NCI-H1930 (cell line): ENCODE results near the gene TP53BP2.
"Not testable (repeated sequence)": the region's sequence is repeated elsewhere in the genome, so short reads cannot be mapped to it uniquely, and the experiment has no call there.

ENCODE experiments used
- DNase-seq, 2 experiments: peaks; one replicate each; lab custom pipeline; 2025; lab: John Stamatoyannopoulos, UW

Gene TP53BP2

DNA sequence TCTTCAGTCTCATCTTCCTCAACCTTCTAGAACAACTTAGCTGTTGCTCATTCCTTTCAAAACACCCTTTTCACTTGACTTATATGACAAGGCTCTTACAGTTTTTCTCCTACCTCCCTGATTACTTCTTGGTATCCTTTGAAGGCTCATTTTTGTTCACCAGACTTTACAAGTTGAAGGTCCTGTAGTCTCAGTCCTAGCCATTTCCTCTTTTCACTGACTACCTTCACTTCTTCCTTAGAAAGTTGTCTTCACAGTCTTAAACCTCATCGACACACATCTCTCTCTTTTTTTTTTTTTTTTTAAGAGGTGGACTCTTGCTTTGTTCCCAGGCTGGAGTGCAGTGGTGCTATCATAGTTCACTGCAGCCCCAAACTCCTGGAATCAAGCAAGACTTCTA is 6.6 kb upstream of the TP53BP2 start:
- no peak for DNase-seq

DNA sequence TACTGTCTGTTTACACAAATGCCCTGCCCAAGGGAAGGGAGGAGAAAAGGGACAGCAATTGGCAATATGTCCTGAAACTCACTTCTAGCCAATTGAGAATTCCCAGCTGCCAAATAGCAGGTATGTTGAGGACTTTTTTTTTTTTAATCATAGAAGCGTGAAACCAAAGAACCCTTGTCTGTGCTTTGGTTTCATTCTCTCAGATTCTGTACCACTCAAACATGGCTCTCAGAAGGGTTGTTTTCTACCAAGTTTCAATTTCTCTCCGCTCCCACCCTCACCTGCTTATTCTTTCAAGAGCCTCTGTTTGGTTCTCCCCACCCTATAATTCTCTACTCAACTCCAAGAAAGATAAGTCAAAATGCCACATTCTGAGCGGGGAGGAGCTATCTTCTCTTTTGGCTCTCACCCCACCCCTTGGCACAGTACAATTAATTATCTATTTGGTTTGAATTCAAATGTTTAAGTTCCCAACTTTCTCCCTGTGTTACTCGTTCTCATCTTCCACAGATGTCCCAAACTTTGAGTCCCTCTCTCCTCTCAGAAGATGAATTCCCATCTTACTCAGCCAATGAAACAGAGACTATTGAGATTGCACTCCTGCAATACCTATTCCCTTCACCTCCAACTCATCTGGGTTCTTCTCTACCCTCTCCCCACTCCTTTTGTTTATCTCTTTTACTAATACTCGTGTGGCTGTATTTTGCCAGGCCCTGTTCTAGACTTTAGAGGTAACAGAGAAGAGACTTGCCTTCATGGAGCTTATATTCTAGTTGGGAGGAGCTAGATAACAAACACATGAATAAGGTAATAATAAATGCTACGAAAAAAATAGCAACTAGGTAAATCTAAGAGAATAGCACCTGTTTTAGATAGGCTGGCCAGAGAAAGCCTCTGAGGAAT is 3.9 kb upstream of the TP53BP2 start:
- DNase-seq: no peak

DNA sequence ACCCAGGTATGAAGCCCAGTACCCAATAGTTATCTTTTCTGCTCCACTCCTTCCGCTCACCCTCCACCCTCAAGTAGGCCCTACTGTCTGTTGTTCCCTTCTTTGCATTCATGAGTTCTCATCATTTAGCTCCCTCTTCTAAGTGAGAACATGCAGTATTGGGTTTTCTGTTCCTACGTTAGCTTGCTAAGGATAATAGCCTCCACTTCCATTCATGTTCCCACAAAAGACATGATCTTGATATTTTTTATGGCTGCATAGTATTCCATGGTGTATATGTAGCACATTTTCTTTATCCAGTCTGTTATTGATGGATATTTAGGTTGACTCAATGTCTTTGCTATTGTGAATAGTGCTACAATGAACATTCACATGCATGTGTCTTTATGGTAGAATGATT is 2.8 kb upstream of the TP53BP2 start:
- no peak for DNase-seq

DNA sequence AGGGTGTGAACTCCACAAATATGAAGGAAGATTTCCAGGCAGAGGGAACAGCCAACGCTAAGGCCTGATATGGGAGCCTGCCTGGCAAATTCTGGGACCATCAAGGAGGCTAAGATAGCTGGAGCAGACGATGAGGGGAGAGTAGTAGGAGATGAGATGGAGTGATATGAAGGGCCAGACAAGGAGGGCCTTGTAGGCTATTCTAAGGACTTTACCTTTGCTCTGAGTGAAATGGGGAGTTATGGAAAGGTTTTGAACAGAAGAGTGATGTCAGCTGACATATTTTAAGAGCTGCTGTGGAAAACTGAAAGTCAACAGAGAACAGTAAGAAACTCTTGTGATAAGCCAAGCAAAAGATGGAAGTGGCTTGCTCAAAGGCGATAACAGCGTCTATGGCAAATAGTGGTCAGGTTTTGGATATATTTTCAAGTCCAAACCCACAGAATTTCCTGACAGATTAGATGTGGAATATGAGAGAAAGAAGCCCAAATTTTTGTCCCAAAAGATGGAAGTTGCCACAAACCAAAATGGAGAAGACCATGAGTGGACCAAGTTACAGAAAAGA is 2.1 kb upstream of the TP53BP2 start:
- no peak for DNase-seq

DNA sequence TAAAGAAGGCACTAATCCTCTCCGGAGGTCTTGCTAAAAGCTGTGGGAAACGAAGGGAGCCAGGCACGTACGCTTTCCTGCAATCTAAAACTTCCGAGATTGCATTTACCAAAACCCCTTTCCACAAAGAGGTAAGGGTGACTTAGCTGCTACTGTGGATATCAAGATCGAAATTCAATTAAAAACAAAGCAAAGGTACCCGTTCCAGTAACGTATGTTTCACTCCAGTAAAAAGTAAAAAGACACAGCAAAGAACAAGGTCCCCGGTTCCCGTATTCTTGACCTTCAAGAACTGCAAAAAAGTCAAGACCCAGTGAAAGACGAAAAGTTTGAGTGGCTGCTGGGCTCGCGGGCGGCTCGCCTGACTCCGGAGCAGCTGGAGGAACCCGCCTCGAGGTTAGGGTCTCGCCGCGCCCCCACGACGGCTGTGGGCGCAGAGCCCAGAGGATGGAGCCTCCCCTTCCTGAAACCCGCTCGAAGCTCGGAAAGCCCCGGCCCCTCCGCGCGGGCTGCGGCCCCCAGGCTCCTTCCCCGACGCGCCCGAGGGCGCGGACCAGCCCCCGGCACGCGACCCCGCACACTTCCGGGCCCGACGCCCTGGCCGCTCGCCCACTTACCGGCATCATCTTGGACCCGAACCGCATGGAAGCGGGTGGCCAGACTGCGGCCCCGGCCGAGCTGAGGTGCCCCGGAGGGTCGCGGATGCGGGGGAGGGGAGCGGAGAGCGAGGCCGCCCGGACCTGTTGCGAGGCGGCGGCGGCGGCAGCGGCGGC is 524 bp downstream of the TP53BP2 start:
- no peak for DNase-seq

DNA sequence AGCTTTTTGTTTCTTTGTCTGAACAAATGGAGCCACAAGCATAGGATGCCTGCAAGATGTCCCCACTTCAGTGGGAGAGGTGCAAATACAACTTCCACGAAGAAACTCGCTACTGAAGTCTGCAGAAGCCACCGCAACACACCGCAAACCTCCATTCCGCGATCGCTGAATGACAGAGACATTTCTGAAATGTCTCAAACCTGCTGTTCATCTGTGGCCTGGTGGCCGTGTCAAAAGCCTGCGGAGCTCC is 1.0 kb downstream of the TP53BP2 start:
- no peak for DNase-seq

GRCh38 chr1:223843934-223844786 is 1.6 kb downstream of the TP53BP2 start:
- DNase-seq: no peak

DNA sequence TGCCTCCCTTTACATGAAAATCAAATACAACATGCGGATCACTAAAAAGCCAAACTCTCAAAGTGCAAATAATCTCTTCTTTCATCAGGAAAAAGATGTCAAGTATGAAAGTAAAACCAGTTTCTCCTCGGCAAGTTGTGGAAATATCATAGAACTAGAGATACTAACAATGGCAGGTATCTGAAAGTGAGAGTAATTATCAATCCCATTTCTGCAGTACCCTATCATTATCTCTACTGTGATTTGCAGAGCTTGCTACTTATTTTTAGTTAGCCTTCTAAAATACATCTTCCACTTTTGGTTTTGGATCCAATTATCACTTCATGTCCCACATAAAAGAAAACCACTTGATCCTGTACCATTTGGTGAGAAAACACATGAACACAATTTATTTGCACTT is 3.0 kb downstream of the TP53BP2 start:
- no peak for DNase-seq

- DNase-seq: not testable (repeated sequence)
Observed at GRCh38 chr1:223841977-223842623, 3.6 kb downstream of the TP53BP2 start.

GRCh38 chr1:223840254-223840653 is 5.5 kb downstream of the TP53BP2 start:
- no peak for DNase-seq

- DNase-seq: no peak
Observed at GRCh38 chr1:223838125-223838854, 7.5 kb downstream of the TP53BP2 start.

DNA sequence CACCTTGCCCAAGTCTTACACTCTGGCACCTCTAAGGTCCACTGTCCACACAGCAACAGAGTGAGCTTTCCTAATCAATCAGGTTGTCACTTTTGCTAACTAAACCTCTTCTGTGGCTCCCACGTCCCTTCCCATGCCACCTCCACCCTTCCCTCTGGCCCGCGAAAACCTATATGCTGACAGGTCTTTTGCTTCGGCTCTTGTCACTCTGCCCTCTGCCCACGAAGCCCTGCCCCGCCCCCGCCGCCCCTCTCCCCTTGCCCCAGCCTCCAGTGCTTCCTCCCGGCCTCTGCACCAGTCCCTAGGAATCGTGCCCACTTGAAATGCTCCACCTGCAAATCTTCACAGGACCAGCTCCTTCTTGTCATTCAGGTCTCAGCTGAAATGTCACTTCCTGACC is 8.1 kb downstream of the TP53BP2 start:
- DNase-seq: no peak

DNA sequence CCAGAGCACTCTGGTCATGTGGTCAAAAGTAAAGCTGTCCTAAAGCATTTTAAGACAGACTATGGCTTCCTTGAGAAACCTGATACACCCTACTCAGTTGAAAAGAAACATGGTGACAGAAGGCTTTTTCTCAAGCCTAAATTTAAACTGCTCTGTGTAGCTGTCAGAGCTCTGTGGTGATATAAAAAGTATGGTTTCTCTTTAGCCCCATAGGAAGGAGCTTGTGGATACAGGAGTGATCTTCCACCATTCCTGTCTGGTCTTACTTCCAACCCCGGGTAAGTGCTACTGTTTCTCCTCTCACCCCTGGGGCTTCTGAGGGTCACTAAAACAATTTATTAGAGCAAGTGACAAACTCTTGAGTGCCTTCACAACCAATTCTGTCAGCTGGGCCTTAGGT is 8.5 kb downstream of the TP53BP2 start:
- DNase-seq: no peak

DNA sequence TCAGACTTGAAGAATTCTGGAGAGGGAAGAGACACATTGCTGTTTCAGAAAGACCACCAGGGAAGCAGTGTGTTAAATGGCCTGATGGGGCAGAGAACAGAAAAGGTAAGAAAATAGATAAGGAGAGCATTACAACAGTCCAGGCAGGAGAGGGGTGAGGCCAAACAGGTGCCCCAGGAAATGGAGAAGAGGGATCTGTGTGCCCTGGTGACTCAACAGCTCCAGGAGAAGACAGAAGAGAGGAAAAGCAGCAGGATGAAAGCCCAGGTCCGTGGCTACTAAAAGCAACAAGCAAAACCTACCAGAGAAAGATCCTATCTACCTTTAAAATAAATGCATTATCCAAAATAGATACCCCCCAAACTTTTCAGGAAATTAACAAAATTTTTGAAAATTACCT is 9.2 kb downstream of the TP53BP2 start:
- no peak for DNase-seq

DNA sequence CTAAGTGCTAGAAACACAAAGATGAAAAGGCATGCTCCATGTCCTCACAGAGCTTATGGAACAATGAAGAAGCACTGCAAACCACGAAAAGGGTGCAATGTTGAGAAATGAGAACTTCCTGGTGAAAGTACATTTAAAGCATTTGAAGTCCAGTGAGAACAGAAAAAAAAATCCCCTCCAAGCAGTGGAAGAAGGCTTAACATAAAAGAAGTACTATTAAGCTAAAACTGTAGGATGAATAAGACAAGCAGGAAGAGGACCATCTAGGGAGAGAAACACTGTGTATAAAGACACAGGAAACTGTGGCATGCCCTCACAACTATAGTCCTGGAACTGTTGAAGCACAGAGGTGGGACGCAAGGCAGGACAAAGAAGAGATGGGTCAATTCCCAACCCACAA is 10.0 kb downstream of the TP53BP2 start:
- no peak for DNase-seq

DNA sequence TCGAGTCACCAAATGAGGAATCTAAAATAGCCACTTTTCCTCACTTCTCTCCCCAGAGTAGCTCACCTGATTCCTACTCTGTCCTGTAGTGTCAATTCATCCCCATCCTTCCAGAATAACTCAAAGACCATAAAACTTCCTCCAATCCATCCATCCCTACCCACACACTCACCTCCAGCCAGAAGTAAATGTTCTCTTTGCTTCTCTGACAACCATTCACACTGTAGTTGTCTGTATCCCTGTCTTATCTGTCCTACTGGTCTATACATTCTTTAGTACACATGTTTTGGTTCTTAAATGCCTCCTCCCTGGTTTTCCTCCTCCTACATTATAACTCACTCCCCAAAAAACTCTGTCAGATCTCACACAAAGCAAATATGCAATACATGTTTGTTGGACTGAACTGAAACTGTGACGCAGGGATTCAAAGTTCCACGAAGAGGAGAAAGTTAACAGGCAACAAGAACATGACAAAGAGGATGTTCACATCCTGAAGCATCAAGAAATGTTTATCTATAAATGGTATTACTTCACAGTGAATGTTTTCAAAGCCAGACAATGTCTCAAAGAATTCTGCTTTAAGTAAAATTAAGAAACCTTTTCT is 11.0 kb downstream of the TP53BP2 start:
- no peak for DNase-seq

- DNase-seq: no peak
Observed at GRCh38 chr1:223833948-223834347, 11.8 kb downstream of the TP53BP2 start.

GRCh38 chr1:223832637-223832943 is 13.2 kb downstream of the TP53BP2 start:
- DNase-seq: no peak

- DNase-seq: no peak
Observed at GRCh38 chr1:223831755-223832636, 13.8 kb downstream of the TP53BP2 start.

DNA sequence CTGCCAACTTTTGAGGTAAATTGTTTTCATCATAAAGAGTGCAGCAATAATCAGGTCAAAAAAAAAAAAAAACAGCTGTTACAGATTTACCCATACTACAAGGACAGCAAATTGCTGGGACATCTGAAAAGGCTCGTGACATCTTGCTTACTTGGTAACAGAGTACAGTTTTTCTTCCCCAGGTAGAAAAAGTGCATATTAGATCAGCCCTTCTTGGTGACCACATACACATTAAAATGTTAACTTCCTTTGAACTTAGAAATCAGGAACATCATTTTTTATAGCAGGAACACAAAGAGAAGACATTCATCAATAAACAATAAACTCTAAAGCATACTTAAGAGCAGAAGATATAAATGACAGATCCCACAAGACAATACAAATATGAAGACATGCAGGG is 16.1 kb downstream of the TP53BP2 start:
- DNase-seq: no peak
